Activated T-cell treated with anti-CD3 and anti-CD28 coated beads, Interleukin-2, amount 50 U/mL, for 72 hours (primary cell): Measurements from ENCODE around the gene GRN. TPM values are rescaled to one million over a fixed set of nuclear protein-coding genes. Genes with fewer than 3 reads are reported as not detected.
"Not testable (repeated sequence)": the region's sequence is repeated elsewhere in the genome, so short reads cannot be mapped to it uniquely, and the experiment has no call there.

Source experiments
- ATAC-seq, 2 donors: fragments of 150-1000 bp; cut with Tn5 transposase; replicated peaks in 1 of 2; 2 replicates each; pipeline ENCODE4 v1.10.0; 2021; ENCODE audit warnings: moderate library complexity in 2 of 2, mild to moderate bottlenecking in 1 of 2
- DNase-seq, 2 donors: peaks; one replicate each; pipeline ENCODE4 v3.0.0; 2021 to 2022; ENCODE audit warnings: mixed read lengths in 1 of 2
- H3K27ac Mint-ChIP-seq: one replicate; pipeline ENCODE4 v1.8.0; 2022; ENCODE audit warnings: mild to moderate bottlenecking, moderate library complexity, mixed read lengths
- H3K27me3 Mint-ChIP-seq: one replicate; pipeline ENCODE4 v1.8.0; 2022; ENCODE audit warnings: low read depth, mixed read lengths
- H3K36me3 Mint-ChIP-seq, 2 donors: one replicate each; pipeline ENCODE4 v1.8.0; 2022; ENCODE audit warnings: mixed read lengths in 2 of 2, mild to moderate bottlenecking in 1 of 2; ENCODE audit not compliant: insufficient read depth in 2 of 2
- H3K4me1 Mint-ChIP-seq: one replicate; pipeline ENCODE4 v1.8.0; 2022; ENCODE audit warnings: low read depth, mixed read lengths
- H3K4me3 Mint-ChIP-seq, 2 donors: one replicate each; pipeline ENCODE4 v1.8.0; 2022; ENCODE audit warnings: mild to moderate bottlenecking in 2 of 2, mixed read lengths in 2 of 2, moderate library complexity in 2 of 2
- H3K9me3 Mint-ChIP-seq, 2 donors: one replicate each; pipeline ENCODE4 v1.8.0; 2022; ENCODE audit warnings: mixed read lengths in 2 of 2
- total RNA-seq, 2 donors: library from RNA; stranded (reverse); gene quantifications; one replicate each; pipeline ENCODE4 v1.2.3, GENCODE V29; 2022

The GRN gene
- total RNA-seq, 2 donors from 2014 or later, result 57.8 to 58.7 TPM

GRCh38 chr17:44324571-44325275, 20.4 kb upstream of the GRN start, which contains the start of gene SLC25A39:
TSS of gene SLC25A39 (minus strand) at chr17:44324823. CDS start at chr17:44323562, 1,261 bp downstream.
- H3K27ac Mint-ChIP-seq, result peak within 1 kb of the TSS; percentile 88
- peaks cover 20% of the 10 kb centered on the region for H3K4me1 Mint-ChIP-seq
- DNase-seq (peak; percentile 96 to 99), ATAC-seq (peak; percentile 76 to 83)
- H3K9me3 Mint-ChIP-seq, result no peaks in the 10 kb centered on the region
- peak within 1 kb of the TSS; percentile 96 for H3K4me3 Mint-ChIP-seq
- no peaks in the 10 kb centered on the region for H3K27me3 Mint-ChIP-seq
- no peaks in the 10 kb centered on the region for H3K36me3 Mint-ChIP-seq

- ATAC-seq, result peak; percentile 74
- Mint-ChIP-seq H3K27me3 (no peaks in the 10 kb centered on the region), H3K4me1 (peaks cover 30% of the 10 kb centered on the region), H3K36me3 (no peaks in the 10 kb centered on the region), H3K27ac (peak overlapping the region; percentile 60), H3K9me3 (no peaks in the 10 kb centered on the region), H3K4me3 (peak overlapping the region; percentile 75 to 78)
- peak; percentile 93 to 96 for DNase-seq
These were observed 18.1 kb upstream of the GRN start for GRCh38 chr17:44326861-44327444.

- H3K9me3 Mint-ChIP-seq, result no peaks in the 10 kb centered on the region
- H3K36me3 Mint-ChIP-seq, result no peaks in the 10 kb centered on the region
- DNase-seq (no peak), ATAC-seq (no peak)
- peaks cover 30% of the 10 kb centered on the region for H3K4me1 Mint-ChIP-seq
- H3K27ac Mint-ChIP-seq, result no peak overlapping the region
- H3K4me3 Mint-ChIP-seq, result peak overlapping the region; percentile 36 to 43
- no peaks in the 10 kb centered on the region for H3K27me3 Mint-ChIP-seq
These were observed 17.2 kb upstream of the GRN start for GRCh38 chr17:44327715-44328449.

GRCh38 chr17:44329516-44329915, 15.6 kb upstream of the GRN start:
- H3K36me3 Mint-ChIP-seq, H3K27me3 Mint-ChIP-seq, H3K9me3 Mint-ChIP-seq, H3K27ac Mint-ChIP-seq, ATAC-seq, DNase-seq, H3K4me3 Mint-ChIP-seq: not testable (repeated sequence)
- H3K4me1 Mint-ChIP-seq, result peaks cover 21% of the 10 kb centered on the region

GRCh38 chr17:44330263-44330662, 14.8 kb upstream of the GRN start:
- not testable (repeated sequence) for H3K4me3 Mint-ChIP-seq, DNase-seq, H3K36me3 Mint-ChIP-seq, H3K9me3 Mint-ChIP-seq, H3K27me3 Mint-ChIP-seq, H3K27ac Mint-ChIP-seq, ATAC-seq
- peaks cover 17% of the 10 kb centered on the region for H3K4me1 Mint-ChIP-seq

- no peaks in the 10 kb centered on the region for H3K36me3 Mint-ChIP-seq
- no peak overlapping the region for H3K27ac Mint-ChIP-seq
- ATAC-seq (peak; percentile 42 to 50), DNase-seq (peak; percentile 76 to 82)
- H3K9me3 Mint-ChIP-seq, result no peaks in the 10 kb centered on the region
- H3K4me1 Mint-ChIP-seq, result peaks cover 14% of the 10 kb centered on the region
- no peak overlapping the region for H3K4me3 Mint-ChIP-seq
- no peaks in the 10 kb centered on the region for H3K27me3 Mint-ChIP-seq
These were observed 13.8 kb upstream of the GRN start for GRCh38 chr17:44331249-44331760.

- no peaks in the 10 kb centered on the region for H3K27me3 Mint-ChIP-seq
- ATAC-seq (no peak), DNase-seq (no peak)
- H3K4me3 Mint-ChIP-seq, result no peak overlapping the region
- H3K27ac Mint-ChIP-seq, result no peak overlapping the region
- no peaks in the 10 kb centered on the region for H3K9me3 Mint-ChIP-seq
- H3K36me3 Mint-ChIP-seq, result no peaks in the 10 kb centered on the region
- H3K4me1 Mint-ChIP-seq, result peaks cover 11% of the 10 kb centered on the region
These were observed 11.7 kb upstream of the GRN start for GRCh38 chr17:44333371-44333770.

- H3K36me3 Mint-ChIP-seq, result no peaks in the 10 kb centered on the region
These were observed 10.8 kb upstream of the GRN start for GRCh38 chr17:44334315-44334714.

GRCh38 chr17:44334727-44335126, 10.4 kb upstream of the GRN start:
- DNase-seq, result no peak
- Mint-ChIP-seq H3K27ac (no peak overlapping the region), H3K9me3 (no peaks in the 10 kb centered on the region), H3K4me1 (peaks cover 16% of the 10 kb centered on the region), H3K27me3 (no peaks in the 10 kb centered on the region), H3K36me3 (no peaks in the 10 kb centered on the region), H3K4me3 (no peak overlapping the region)
- no peak for ATAC-seq

More at GRCh38 chr17:44334315-44334714, 10.8 kb upstream of the GRN start:
- peaks cover 16% of the 10 kb centered on the region for H3K4me1 Mint-ChIP-seq
- no peaks in the 10 kb centered on the region for H3K9me3 Mint-ChIP-seq
- no peaks in the 10 kb centered on the region for H3K27me3 Mint-ChIP-seq
- no peak overlapping the region for H3K4me3 Mint-ChIP-seq
- H3K27ac Mint-ChIP-seq, result no peak overlapping the region
- ATAC-seq, result no peak
- no peak for DNase-seq

- no peaks in the 10 kb centered on the region for H3K36me3 Mint-ChIP-seq
- H3K4me3 Mint-ChIP-seq, result no peak overlapping the region
- no peaks in the 10 kb centered on the region for H3K9me3 Mint-ChIP-seq
- H3K4me1 Mint-ChIP-seq, result peaks cover 16% of the 10 kb centered on the region
- ATAC-seq (no peak), DNase-seq (no peak)
- no peaks in the 10 kb centered on the region for H3K27me3 Mint-ChIP-seq
- H3K27ac Mint-ChIP-seq, result no peak overlapping the region
These were observed 9.5 kb upstream of the GRN start for GRCh38 chr17:44335564-44335963.

- Mint-ChIP-seq H3K4me3 (no peak overlapping the region), H3K9me3 (no peaks in the 10 kb centered on the region), H3K27ac (no peak overlapping the region), H3K4me1 (peaks cover 15% of the 10 kb centered on the region), H3K27me3 (no peaks in the 10 kb centered on the region), H3K36me3 (no peaks in the 10 kb centered on the region)
- DNase-seq (no peak), ATAC-seq (no peak)
These were observed 9.1 kb upstream of the GRN start for GRCh38 chr17:44335968-44336367.

- ATAC-seq, result peak; percentile 65 to 87
- no peaks in the 10 kb centered on the region for H3K36me3 Mint-ChIP-seq
- peak in 1 of 2 donors; percentile 33 for DNase-seq
- peak overlapping the region in 1 of 2 donors; percentile 22 for H3K4me3 Mint-ChIP-seq
- H3K27ac Mint-ChIP-seq, result no peak overlapping the region
- H3K4me1 Mint-ChIP-seq, result peaks cover 7% of the 10 kb centered on the region
- no peaks in the 10 kb centered on the region for H3K27me3 Mint-ChIP-seq
- no peaks in the 10 kb centered on the region for H3K9me3 Mint-ChIP-seq
These were observed 6.4 kb upstream of the GRN start for GRCh38 chr17:44338702-44339101.

GRCh38 chr17:44340553-44340952, 4.5 kb upstream of the GRN start:
- H3K27me3 Mint-ChIP-seq, DNase-seq: not testable (repeated sequence)
- H3K4me1 Mint-ChIP-seq, result peaks cover 21% of the 10 kb centered on the region

More at GRCh38 chr17:44340553-44340952, 4.5 kb upstream of the GRN start:
- ATAC-seq, H3K36me3 Mint-ChIP-seq, H3K4me3 Mint-ChIP-seq, H3K27ac Mint-ChIP-seq, H3K9me3 Mint-ChIP-seq: not testable (repeated sequence)
